ENCODE results near the gene B3GNT8. TPM values are rescaled to one million over a fixed set of nuclear protein-coding genes. Genes with fewer than 3 reads are reported as not detected.

The B3GNT8 gene
- total and polyA plus RNA-seq, 11 donors, result 5.0 to 12.6 (median 9.4) TPM

GRCh38 chr19:41398598-41398997 is 28.6 kb downstream of the B3GNT8 start:
- H3K36me3 ChIP-seq, result peaks cover 0 to 12% (median 0%) of the 10 kb centered on the region in 9 donors
- ATAC-seq (no peak), DNase-seq (no peak)
- H3K4me3 ChIP-seq, result peak overlapping the region; percentile 61 to 99 (median 90)
- no peaks in the 10 kb centered on the region for H3K27me3 ChIP-seq
- 33 to 47% (median 38%) methylated on average over 3 of the region's 3 CpGs for WGBS, 4 donors
- peaks cover 4 to 54% (median 37%) of the 10 kb centered on the region in 12 donors for H3K4me1 ChIP-seq
- TF ChIP-seq POLR2A (IDR thresholded peaks at IDR 0.05), result no peak
- peak overlapping the region in 5 of 12 donors; percentile 90 to 98 (median 93) for H3K27ac ChIP-seq
- intact Hi-C loops (cut with DNase I), result loop anchor here in 6 of 10 donors (2.0 to 5.0 kb wide), 3 partner anchors 39 to 44 kb away; partner anchors contain the start of genes DMAC2 (in 5 of the 6) and ERICH4 (in 1 of the 6)
- no peaks in the 10 kb centered on the region for H3K9me3 ChIP-seq

- Histone ChIP-seq H3K4me3 (peak overlapping the region; percentile 61 to 99 (median 90)), H3K27me3 (no peaks in the 10 kb centered on the region), H3K36me3 (peaks cover 0 to 7% (median 0%) of the 10 kb centered on the region in 9 donors), H3K9me3 (no peaks in the 10 kb centered on the region), H3K4me1 (peaks cover 4 to 48% (median 34%) of the 10 kb centered on the region in 12 donors), H3K27ac (peak overlapping the region; percentile 83 to 98 (median 91))
- DNase-seq, result no peak
- intact Hi-C loops (cut with DNase I), result loop anchor here in 6 of 10 donors (2.0 to 5.0 kb wide), 3 partner anchors 39 to 44 kb away; partner anchors contain the start of genes DMAC2 (in 5 of the 6) and ERICH4 (in 1 of the 6)
- TF ChIP-seq CTCF (IDR thresholded peaks at IDR 0.05), result no peak
- TF ChIP-seq POLR2A (IDR thresholded peaks at IDR 0.05), result no peak
- 0 to 1% (median 1%) methylated on average over 5 of the region's 5 CpGs for WGBS, 4 donors
- ATAC-seq, result no peak
These were observed 29.1 kb downstream of the B3GNT8 start for GRCh38 chr19:41398050-41398418.

- H3K4me3 ChIP-seq, result peak within 1 kb of the TSS; percentile 61 to 99 (median 90)
- DNase-seq (peak; percentile 99 to 100 (median 99)), ATAC-seq (peak; percentile 98 to 99 (median 98))
- peaks cover 4 to 47% (median 33%) of the 10 kb centered on the region in 12 donors for H3K4me1 ChIP-seq
- peaks cover 0 to 7% (median 0%) of the 10 kb centered on the region in 9 donors for H3K36me3 ChIP-seq
- WGBS, 4 donors, result 0 to 1% (median 0%) methylated on average over 49 to 50 of the region's 50 CpGs
- H3K27ac ChIP-seq, result peak within 1 kb of the TSS; percentile 83 to 98 (median 91)
- TF ChIP-seq POLR2A (IDR thresholded peaks at IDR 0.05), result peak in 1 of 2 donors; percentile 29
- peak in 1 of 12 donors; percentile 8 for TF ChIP-seq CTCF (IDR thresholded peaks at IDR 0.05)
- no peaks in the 10 kb centered on the region for H3K9me3 ChIP-seq
- H3K27me3 ChIP-seq, result no peaks in the 10 kb centered on the region
- intact Hi-C loops (cut with DNase I), result loop anchor here in 8 of 10 donors (1.0 to 5.0 kb wide), 5 partner anchors 33 to 45 kb away; partner anchors contain the start of genes DMAC2 (in 6 of the 8), B9D2 (in 1 of the 8) and ERICH4 (in 1 of the 8)
These were observed 29.8 kb downstream of the B3GNT8 start, which contains the start of the genes BCKDHA and EXOSC5 for GRCh38 chr19:41397086-41398049. TSS of gene BCKDHA (plus strand) at chr19:41397818. CDS start at chr19:41397828, 10 bp downstream. TSS of gene EXOSC5 (minus strand) at chr19:41397359. CDS start at chr19:41397328, 31 bp downstream.

- H3K4me1 ChIP-seq, result peaks cover 4 to 33% (median 23%) of the 10 kb centered on the region in 12 donors
- DNase-seq (no peak), ATAC-seq (no peak)
- no peak overlapping the region for H3K4me3 ChIP-seq
- TF ChIP-seq CTCF (IDR thresholded peaks at IDR 0.05) (no peak), POLR2A (IDR thresholded peaks at IDR 0.05) (no peak)
- WGBS, 4 donors, result 70 to 76% (median 74%) methylated on average over 6 of the region's 6 CpGs
- no peaks in the 10 kb centered on the region for H3K27me3 ChIP-seq
- H3K9me3 ChIP-seq, result no peaks in the 10 kb centered on the region
- intact Hi-C loops (cut with DNase I), result loop anchor here in 5 of 10 donors (5.0 kb wide), 2 partner anchors 42 to 47 kb away; partner anchors contain the start of genes DMAC2 (in 4 of the 5) and ERICH4 (in 1 of the 5)
- peaks cover 0 to 21% (median 15%) of the 10 kb centered on the region in 9 donors for H3K36me3 ChIP-seq
- no peak overlapping the region for H3K27ac ChIP-seq
These were observed 31.8 kb downstream of the B3GNT8 start for GRCh38 chr19:41395355-41395754.
